OCI-LY1 (cell line): ENCODE data around the gene BAG5.

Experiments
- CTCF ChIP-seq: fragments of 200-600 bp; sonication (generic), shearing (Covaris generic); IDR thresholded peaks from 2 replicates; pipeline ENCODE4 v1.5.1; 2017; ENCODE audit warnings: mild to moderate bottlenecking, antibody characterized with exemption, low read length, moderate library complexity, mixed read lengths
- EZH2 ChIP-seq: fragments of 200-600 bp; sonication (generic), shearing (Covaris generic); IDR thresholded peaks from 2 replicates; pipeline ENCODE4 v1.8.0; 2017; ENCODE audit warnings: borderline replicate concordance, mixed run types, mild to moderate bottlenecking, antibody characterized with exemption, low read length, moderate library complexity, mixed read lengths

DNA sequence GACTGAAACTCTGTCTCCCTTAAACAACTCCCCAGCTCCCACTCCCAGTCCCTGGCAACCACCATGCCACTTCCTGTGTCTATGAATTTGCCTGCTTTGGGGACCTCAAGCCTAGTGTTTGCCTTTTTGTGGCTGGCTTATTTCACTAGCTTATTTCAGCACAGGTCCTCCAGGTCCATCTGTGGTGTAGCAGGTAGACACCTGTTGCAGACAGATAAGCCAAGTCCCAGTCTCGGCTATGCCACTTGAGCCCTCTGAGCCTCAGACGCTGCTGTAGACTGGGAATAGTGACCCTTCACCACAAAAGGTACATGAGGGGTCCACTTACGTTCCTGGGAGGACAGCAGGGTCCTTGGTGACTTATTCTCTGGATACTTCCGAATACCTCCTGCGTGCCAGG lies 42.2 kb upstream of the BAG5 start:
- TF ChIP-seq CTCF (no peak), EZH2 (no peak)
